Body of pancreas (tissue), 4 donors: Measurements from ENCODE around the gene C16orf95.

Experiments
- CTCF ChIP-seq, 7 experiments: fragments of 450-650 bp in 4 of 7; fragments of 200-600 bp in 3 of 7; sonication (generic) in 3 of 7; IDR thresholded peaks; one replicate each; pipeline ENCODE4 v1.5.1; 2016 to 2019; ENCODE audit warnings: antibody characterized with exemption in 7 of 7
- POLR2A ChIP-seq, 3 donors: fragments of 450-650 bp; IDR thresholded peaks; one replicate each; pipeline ENCODE4 v1.6.1; 2016; ENCODE audit warnings: antibody characterized with exemption in 3 of 3, mild to moderate bottlenecking in 2 of 3

DNA sequence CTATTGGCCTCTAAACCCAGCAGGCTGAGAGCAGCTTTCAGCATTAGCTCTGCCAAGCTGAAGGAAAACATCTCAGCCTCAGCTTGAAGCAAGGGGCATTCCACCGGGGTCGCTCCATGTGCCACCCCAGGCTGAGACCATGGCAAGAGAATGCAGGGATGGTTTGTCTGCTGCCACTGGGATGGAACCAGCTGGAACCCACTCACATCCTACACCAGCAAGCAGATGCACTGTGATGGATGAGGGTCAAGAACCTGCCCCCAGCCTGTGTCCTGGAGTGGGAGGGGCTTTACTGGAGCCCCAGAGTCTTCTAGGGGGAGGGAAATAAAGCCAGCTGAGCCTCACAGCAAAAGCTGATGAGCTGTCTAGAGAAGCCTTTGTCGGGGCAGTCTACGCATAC lies 51.9 kb downstream of the C16orf95 start:
- TF ChIP-seq CTCF (IDR thresholded peaks at IDR 0.05) (no peak), POLR2A (IDR thresholded peaks at IDR 0.05) (no peak)
